Central memory CD4-positive, alpha-beta T cell (primary cell): ENCODE results near the gene DEPP1.

Experiments used
- DNase-seq: peaks from one replicate; pipeline ENCODE4 v3.0.0; 2022

Gene DEPP1

GRCh38 chr10:44930904-44931620 lies 47.5 kb downstream of the DEPP1 start:
- DNase-seq = no peak

GRCh38 chr10:44929356-44930255 lies 49.0 kb downstream of the DEPP1 start:
- DNase-seq = no peak

GRCh38 chr10:44928462-44928861 lies 50.1 kb downstream of the DEPP1 start:
- DNase-seq = no peak

GRCh38 chr10:44927352-44927751 lies 51.3 kb downstream of the DEPP1 start:
- DNase-seq = no peak

GRCh38 chr10:44926751-44927351 lies 51.8 kb downstream of the DEPP1 start:
- no peak for DNase-seq
